ENCODE data around the gene TIMP2.

The TIMP2 gene

DNA sequence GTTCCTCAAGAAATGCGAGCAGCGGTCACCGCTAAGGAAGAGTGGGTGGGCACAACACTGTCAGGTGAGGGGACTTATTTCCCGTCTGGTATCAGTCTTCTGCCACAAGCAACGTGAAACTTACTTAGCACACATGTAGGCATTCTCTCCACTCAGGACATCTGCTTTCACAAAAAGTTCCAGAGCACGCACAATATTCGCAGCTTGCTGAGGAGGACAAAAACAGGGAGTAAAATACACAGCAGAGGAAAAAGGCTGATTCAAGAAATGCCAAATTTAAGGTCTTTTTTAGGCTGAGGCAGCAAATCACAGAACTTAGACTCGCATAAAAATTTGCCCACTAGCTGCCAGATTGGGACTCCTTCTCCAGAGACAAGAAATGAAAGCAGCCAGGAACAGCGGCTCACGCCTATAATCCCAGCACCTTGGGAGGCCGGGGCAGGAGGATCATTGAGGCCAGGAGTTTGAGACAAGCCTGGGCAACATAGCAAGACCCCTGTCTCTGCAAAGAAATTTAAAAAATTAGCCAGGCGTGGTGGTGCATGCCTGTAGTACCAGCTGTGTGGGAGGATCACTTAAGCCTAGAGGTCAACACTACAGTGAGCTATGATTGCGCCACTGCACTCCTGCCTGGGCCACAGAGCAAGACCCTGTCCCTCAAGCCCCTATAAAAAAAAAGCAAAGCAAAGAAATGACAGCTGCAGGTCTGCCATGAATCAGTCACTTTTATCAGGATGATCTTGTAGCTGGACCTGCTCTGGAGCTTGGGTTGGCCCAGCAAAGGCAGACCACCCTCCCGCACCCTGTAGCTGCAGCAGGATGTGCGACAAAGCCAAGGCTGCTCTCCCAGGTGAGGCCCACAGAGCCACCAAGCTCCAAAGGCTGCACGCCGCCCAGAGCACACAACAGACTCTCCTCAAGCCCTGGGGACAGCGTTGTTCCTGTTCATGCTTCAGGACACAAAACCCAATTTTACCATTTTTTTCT, 105.1 kb downstream of the TIMP2 start:
- no peaks in the 10 kb centered on the region for H3K27me3 ChIP-seq (ENCODE audit: control insufficient read depth, insufficient read depth, low read length)
- no peaks in the 10 kb centered on the region for H3K9me3 ChIP-seq (ENCODE audit: control insufficient read depth, insufficient read depth, low read length)
- no peak overlapping the region for H3K9ac ChIP-seq (ENCODE audit: low read depth, low read length)
- H3K4me1 ChIP-seq (ENCODE audit: control insufficient read depth, insufficient read depth, low read length): no peaks in the 10 kb centered on the region
- peaks cover 83% of the 10 kb centered on the region for H3K36me3 ChIP-seq (ENCODE audit: control insufficient read depth, insufficient read depth, low read length)
- H3K4me3 ChIP-seq (ENCODE audit: low read depth, low read length): no peak overlapping the region

DNA sequence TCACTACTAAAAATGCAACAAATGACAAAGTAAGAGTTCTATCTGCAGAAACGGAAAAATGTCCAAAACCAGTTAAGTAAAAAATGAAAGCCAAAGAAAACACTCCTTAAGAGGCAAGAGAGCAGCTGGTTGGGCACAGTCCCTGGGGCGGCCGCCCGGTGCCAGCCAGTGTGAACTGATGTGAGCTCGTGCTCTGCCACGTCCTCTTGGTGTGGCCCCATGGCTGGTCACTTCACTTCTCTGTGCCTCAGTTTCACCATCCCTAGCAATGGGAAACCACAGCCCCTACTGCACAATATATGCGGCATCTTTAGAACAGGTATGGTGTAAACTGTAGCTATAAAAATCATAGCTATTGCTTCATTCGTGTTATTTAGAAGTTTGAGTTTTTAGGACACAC, 105.8 kb downstream of the TIMP2 start:
- Histone ChIP-seq H3K27me3 (ENCODE audit: control insufficient read depth, insufficient read depth, low read length) (no peaks in the 10 kb centered on the region), H3K36me3 (ENCODE audit: control insufficient read depth, insufficient read depth, low read length) (peaks cover 80% of the 10 kb centered on the region), H3K9ac (ENCODE audit: low read depth, low read length) (no peak overlapping the region), H3K4me3 (ENCODE audit: low read depth, low read length) (no peak overlapping the region), H3K9me3 (ENCODE audit: control insufficient read depth, insufficient read depth, low read length) (no peaks in the 10 kb centered on the region), H3K4me1 (ENCODE audit: control insufficient read depth, insufficient read depth, low read length) (no peaks in the 10 kb centered on the region)

DNA sequence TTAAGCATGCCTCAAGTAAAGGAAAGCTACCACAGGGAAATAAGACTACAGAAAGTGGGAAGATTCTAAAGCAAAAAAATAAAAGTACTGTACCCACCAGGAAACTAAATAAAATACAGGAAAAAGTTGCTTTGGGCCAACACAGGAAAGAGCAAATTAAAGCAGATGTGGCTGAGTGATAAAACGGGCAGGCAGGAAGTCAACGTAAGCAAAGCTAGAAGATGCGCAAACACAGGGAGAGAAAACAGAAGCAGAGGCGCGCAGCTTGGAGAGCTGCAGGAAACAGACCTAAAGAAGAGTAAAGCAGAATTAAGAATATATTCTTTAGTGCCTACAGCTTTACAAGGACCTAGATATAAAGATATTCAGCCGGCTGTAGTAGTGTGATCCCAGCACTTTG, 106.3 kb downstream of the TIMP2 start:
- H3K9ac ChIP-seq (ENCODE audit: low read depth, low read length): no peak overlapping the region
- H3K4me1 ChIP-seq (ENCODE audit: control insufficient read depth, insufficient read depth, low read length): no peaks in the 10 kb centered on the region
- H3K27me3 ChIP-seq (ENCODE audit: control insufficient read depth, insufficient read depth, low read length): no peaks in the 10 kb centered on the region
- H3K4me3 ChIP-seq (ENCODE audit: low read depth, low read length): no peak overlapping the region
- H3K9me3 ChIP-seq (ENCODE audit: control insufficient read depth, insufficient read depth, low read length): no peaks in the 10 kb centered on the region
- H3K36me3 ChIP-seq (ENCODE audit: control insufficient read depth, insufficient read depth, low read length): peaks cover 80% of the 10 kb centered on the region

DNA sequence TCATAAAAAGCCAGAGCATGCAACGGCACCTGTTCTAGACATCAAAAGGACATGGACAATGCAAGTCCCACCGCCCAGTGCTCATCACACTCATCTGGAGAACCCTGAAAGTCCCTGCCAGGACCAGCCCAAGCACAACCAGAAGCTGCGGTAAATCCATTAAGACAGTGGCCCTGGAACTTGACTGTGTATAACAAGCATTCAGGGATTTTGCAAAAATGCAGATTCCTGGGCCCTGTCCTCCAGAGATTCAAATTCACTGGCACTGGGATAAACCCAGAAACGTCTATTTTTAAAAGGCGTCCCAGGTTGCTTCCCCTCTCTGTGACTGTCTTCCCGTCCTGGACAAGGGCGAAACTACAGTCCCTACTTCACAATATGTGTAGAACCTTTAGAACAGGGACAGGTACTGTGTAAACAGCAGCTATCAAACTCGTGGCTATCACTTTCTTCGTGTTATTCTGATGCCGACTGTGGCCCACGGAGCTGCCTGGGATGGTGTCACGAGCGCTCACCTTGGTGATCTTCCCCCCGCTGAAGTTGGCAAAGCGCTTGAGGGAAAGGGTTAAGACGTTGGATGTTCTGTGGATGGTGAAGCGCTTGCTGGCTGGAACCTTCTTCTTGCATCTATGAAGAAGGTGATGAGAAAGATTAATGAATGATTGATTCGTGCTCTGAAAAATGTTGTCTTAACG, 106.9 kb downstream of the TIMP2 start:
- Histone ChIP-seq H3K36me3 (ENCODE audit: control insufficient read depth, insufficient read depth, low read length) (peaks cover 80% of the 10 kb centered on the region), H3K9me3 (ENCODE audit: control insufficient read depth, insufficient read depth, low read length) (no peaks in the 10 kb centered on the region), H3K4me1 (ENCODE audit: control insufficient read depth, insufficient read depth, low read length) (no peaks in the 10 kb centered on the region), H3K27me3 (ENCODE audit: control insufficient read depth, insufficient read depth, low read length) (no peaks in the 10 kb centered on the region), H3K4me3 (ENCODE audit: low read depth, low read length) (no peak overlapping the region), H3K9ac (ENCODE audit: low read depth, low read length) (no peak overlapping the region)

DNA sequence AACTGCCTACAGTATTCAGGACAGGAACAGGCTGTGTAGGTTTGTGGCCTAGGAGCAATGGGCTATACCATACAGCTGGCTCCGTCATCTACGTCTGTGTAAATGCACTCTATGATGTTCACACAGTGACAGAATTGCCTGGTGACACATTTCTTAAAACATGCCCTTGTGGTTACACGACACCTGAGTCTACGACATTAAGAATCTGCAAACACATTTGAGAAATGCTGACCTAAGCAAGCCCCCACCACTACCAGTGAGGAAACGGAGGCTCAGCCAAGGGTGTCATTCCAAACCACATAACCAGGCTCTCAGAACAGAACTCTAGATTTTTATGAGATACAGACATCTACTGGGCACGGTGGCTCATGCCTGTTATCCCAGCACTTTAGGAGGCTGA, 108.1 kb downstream of the TIMP2 start:
- Histone ChIP-seq H3K9ac (ENCODE audit: low read depth, low read length) (no peak overlapping the region), H3K9me3 (ENCODE audit: control insufficient read depth, insufficient read depth, low read length) (no peaks in the 10 kb centered on the region), H3K4me1 (ENCODE audit: control insufficient read depth, insufficient read depth, low read length) (no peaks in the 10 kb centered on the region), H3K27me3 (ENCODE audit: control insufficient read depth, insufficient read depth, low read length) (no peaks in the 10 kb centered on the region), H3K36me3 (ENCODE audit: control insufficient read depth, insufficient read depth, low read length) (peaks cover 81% of the 10 kb centered on the region), H3K4me3 (ENCODE audit: low read depth, low read length) (no peak overlapping the region)

DNA sequence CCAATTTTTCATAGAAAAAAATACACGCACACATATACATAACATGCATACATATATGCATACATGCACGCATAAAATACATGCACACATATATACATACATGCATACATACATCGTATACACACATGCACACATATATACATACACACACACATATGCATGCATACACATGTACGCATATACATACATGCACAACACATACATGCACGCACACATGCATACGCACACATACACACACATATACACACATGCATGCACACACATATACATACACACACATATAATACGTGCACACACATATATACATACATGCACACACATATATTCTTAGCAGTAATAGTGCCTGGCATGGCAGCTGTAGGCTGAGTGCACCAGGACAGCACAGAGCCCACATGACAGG, 109.5 kb downstream of the TIMP2 start:
- no peaks in the 10 kb centered on the region for H3K9me3 ChIP-seq (ENCODE audit: control insufficient read depth, insufficient read depth, low read length)
- H3K4me3 ChIP-seq (ENCODE audit: low read depth, low read length): no peak overlapping the region
- peaks cover 82% of the 10 kb centered on the region for H3K36me3 ChIP-seq (ENCODE audit: control insufficient read depth, insufficient read depth, low read length)
- no peaks in the 10 kb centered on the region for H3K4me1 ChIP-seq (ENCODE audit: control insufficient read depth, insufficient read depth, low read length)
- no peak overlapping the region for H3K9ac ChIP-seq (ENCODE audit: low read depth, low read length)
- H3K27me3 ChIP-seq (ENCODE audit: control insufficient read depth, insufficient read depth, low read length): no peaks in the 10 kb centered on the region

DNA sequence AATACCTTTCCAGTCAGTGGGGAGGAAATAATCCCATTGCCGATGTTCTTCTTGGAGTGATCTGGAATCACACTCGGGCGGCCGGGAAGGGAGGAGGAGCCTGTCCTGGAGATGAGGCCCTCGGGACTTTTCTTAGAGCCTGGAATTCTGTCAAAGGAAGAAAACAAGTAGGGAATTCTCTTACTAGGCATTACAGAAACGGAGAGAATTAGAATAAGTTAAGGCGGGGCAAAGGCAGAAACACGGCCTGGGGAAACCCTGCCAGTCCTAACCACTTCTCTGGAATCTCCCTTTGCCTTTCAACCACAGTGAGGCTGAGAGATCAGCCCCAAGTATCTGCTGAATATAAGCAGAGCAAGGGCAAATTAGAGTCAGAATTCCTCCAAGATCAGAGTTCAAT, 112.3 kb downstream of the TIMP2 start:
- H3K36me3 ChIP-seq (ENCODE audit: control insufficient read depth, insufficient read depth, low read length): peaks cover 73% of the 10 kb centered on the region
- no peaks in the 10 kb centered on the region for H3K4me1 ChIP-seq (ENCODE audit: control insufficient read depth, insufficient read depth, low read length)
- no peaks in the 10 kb centered on the region for H3K27me3 ChIP-seq (ENCODE audit: control insufficient read depth, insufficient read depth, low read length)
- no peak overlapping the region for H3K4me3 ChIP-seq (ENCODE audit: low read depth, low read length)
- H3K9ac ChIP-seq (ENCODE audit: low read depth, low read length): no peak overlapping the region
- no peaks in the 10 kb centered on the region for H3K9me3 ChIP-seq (ENCODE audit: control insufficient read depth, insufficient read depth, low read length)

DNA sequence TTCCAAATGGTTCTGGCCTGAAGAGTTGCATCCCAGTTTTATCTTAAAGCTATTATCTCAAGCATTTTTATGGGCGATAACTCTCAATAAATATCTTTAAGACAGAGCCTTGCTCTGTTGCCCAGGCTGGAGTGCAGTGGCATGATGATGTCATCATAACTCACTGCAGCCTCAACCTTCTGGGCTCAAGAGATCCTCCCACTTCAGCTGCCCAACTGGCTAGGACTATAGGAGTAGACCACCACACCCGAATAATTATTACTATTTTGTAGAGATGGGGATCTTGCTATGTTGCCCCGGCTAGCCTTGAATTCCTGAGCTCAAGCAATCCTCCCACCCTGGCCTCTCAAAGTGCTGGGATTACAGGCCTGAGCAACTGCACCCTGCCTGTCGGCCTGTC, 117.0 kb downstream of the TIMP2 start:
- H3K4me3 ChIP-seq (ENCODE audit: low read depth, low read length): no peak overlapping the region
- H3K9ac ChIP-seq (ENCODE audit: low read depth, low read length): no peak overlapping the region
- no peaks in the 10 kb centered on the region for H3K27me3 ChIP-seq (ENCODE audit: control insufficient read depth, insufficient read depth, low read length)
- no peaks in the 10 kb centered on the region for H3K4me1 ChIP-seq (ENCODE audit: control insufficient read depth, insufficient read depth, low read length)
- H3K9me3 ChIP-seq (ENCODE audit: control insufficient read depth, insufficient read depth, low read length): no peaks in the 10 kb centered on the region
- peaks cover 76% of the 10 kb centered on the region for H3K36me3 ChIP-seq (ENCODE audit: control insufficient read depth, insufficient read depth, low read length)

DNA sequence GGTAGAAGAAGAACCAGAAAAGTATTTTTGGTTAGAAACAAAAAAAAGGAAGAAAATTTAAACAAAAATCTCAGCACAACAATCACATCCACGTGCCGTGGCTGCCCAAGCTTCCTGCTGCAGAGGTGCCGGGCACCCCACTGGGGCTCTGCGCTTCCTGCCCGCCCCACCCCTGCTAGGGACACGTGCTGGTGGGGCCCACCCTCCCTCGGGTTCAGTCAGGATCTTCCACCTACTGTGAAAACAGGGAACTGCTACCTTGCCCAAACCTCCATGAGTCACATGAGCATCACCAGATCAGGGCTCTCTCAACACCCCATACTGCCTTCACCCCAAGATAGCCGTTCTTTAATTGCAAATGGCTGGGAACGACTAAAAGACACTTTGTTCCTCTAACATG, 118.7 kb downstream of the TIMP2 start:
- H3K9me3 ChIP-seq (ENCODE audit: control insufficient read depth, insufficient read depth, low read length): no peaks in the 10 kb centered on the region
- no peak overlapping the region for H3K9ac ChIP-seq (ENCODE audit: low read depth, low read length)
- peaks cover 71% of the 10 kb centered on the region for H3K36me3 ChIP-seq (ENCODE audit: control insufficient read depth, insufficient read depth, low read length)
- no peaks in the 10 kb centered on the region for H3K27me3 ChIP-seq (ENCODE audit: control insufficient read depth, insufficient read depth, low read length)
- H3K4me1 ChIP-seq (ENCODE audit: control insufficient read depth, insufficient read depth, low read length): no peaks in the 10 kb centered on the region
- no peak overlapping the region for H3K4me3 ChIP-seq (ENCODE audit: low read depth, low read length)

DNA sequence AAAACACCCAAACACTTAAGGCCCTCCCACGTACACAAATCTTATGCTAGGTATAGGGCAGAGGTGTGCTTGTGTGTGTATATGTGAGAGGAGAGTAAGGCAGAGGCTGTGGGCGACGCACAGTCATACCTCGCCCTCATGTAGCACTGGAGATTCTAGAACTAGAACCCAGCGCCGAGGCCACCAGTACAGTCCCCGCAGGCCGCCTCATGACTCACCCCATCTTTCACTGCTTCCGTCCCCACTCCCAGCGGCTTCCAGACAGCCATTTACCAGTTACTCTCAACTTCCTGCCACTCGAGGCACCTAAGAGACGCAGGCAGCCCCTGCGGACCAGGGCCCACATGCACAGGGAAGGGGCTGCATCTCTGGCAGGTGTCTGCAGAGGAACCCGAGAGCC, 119.9 kb downstream of the TIMP2 start:
- no peaks in the 10 kb centered on the region for H3K9me3 ChIP-seq (ENCODE audit: control insufficient read depth, insufficient read depth, low read length)
- peaks cover 68% of the 10 kb centered on the region for H3K36me3 ChIP-seq (ENCODE audit: control insufficient read depth, insufficient read depth, low read length)
- no peaks in the 10 kb centered on the region for H3K4me1 ChIP-seq (ENCODE audit: control insufficient read depth, insufficient read depth, low read length)

DNA sequence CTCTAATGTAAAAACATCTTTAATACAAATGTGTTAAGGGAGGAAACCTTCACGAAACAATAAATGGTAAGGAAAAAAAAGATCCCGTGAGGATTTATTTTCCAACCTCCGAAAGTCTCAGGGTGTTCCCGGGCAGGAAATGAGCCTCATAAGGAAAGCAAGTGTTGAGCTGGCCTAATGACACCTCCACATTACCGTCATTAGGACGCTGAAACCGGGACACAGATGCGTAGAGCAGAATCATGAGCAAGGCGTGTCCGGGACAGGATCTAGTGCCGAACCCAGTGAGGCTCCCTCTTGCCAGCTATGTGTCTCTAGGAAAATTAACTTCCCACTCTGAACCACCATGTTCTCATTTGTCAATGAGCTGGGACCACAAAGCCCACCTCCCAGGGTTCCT, 120.4 kb downstream of the TIMP2 start:
- Histone ChIP-seq H3K27me3 (ENCODE audit: control insufficient read depth, insufficient read depth, low read length) (no peaks in the 10 kb centered on the region), H3K9ac (ENCODE audit: low read depth, low read length) (no peak overlapping the region), H3K4me3 (ENCODE audit: low read depth, low read length) (no peak overlapping the region), H3K9me3 (ENCODE audit: control insufficient read depth, insufficient read depth, low read length) (no peaks in the 10 kb centered on the region), H3K36me3 (ENCODE audit: control insufficient read depth, insufficient read depth, low read length) (peaks cover 65% of the 10 kb centered on the region), H3K4me1 (ENCODE audit: control insufficient read depth, insufficient read depth, low read length) (no peaks in the 10 kb centered on the region)

More for the DNA sequence above, 119.9 kb downstream of the TIMP2 start:
- Histone ChIP-seq H3K27me3 (ENCODE audit: control insufficient read depth, insufficient read depth, low read length) (no peaks in the 10 kb centered on the region), H3K9ac (ENCODE audit: low read depth, low read length) (no peak overlapping the region), H3K4me3 (ENCODE audit: low read depth, low read length) (no peak overlapping the region)

Measured in iPS-15b (cell line).